Lung microvascular endothelial cell (primary cell): ENCODE measurements around the gene PTPRO. TPM values are rescaled to one million over a fixed set of nuclear protein-coding genes. Genes with fewer than 3 reads are reported as not detected.
"Not testable (repeated sequence)": the region's sequence is repeated elsewhere in the genome, so short reads cannot be mapped to it uniquely, and the experiment has no call there.

Source experiments
- DNase-seq, 2 donors: peaks; one replicate each; pipeline versions ENCODE4 v3.0.0 to v3.0.0-alpha.2; 2010; ENCODE audit warnings: low read depth in 2 of 2
- total RNA-seq: library from RNA; depleted of rRNA; stranded (reverse); fragments of >200 nt; gene quantifications from 2 replicates; pipeline ENCODE4 v1.2.1, GENCODE V29; 2014

The PTPRO gene
- total RNA-seq, 1 donor from 2014 or later: not detected

- no peak for DNase-seq
These were observed 278.1 kb downstream of the PTPRO start for GRCh38 chr12:15600223-15600935.

DNA sequence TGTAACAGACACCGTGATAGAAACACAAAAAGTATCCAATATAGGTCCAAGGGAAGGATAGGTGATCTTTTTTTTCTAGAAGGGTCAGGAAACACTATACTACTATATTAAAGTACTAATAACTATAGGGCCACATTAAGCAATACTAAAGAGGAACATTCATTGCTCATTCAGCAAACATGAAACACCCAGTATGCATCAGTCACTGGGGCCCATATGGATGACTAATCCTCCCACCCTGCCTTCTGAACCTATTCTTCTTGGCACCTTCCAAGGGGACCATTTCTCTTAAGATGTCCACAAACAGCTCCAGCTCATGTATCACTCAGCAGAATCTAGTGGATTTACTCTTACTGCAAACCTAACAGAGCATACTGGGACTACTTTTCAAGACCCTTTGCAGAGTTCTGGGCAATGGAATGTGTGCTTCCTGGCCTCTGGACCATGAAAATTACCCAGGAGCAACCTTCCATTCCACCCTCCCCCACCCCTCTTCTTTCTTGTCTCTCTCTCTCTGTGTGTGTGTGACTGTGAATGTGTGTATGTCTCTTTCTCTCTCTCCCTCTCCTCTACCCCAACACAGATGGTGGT, 279.0 kb downstream of the PTPRO start:
- DNase-seq: peak in 1 of 2 donors; percentile 34

DNA sequence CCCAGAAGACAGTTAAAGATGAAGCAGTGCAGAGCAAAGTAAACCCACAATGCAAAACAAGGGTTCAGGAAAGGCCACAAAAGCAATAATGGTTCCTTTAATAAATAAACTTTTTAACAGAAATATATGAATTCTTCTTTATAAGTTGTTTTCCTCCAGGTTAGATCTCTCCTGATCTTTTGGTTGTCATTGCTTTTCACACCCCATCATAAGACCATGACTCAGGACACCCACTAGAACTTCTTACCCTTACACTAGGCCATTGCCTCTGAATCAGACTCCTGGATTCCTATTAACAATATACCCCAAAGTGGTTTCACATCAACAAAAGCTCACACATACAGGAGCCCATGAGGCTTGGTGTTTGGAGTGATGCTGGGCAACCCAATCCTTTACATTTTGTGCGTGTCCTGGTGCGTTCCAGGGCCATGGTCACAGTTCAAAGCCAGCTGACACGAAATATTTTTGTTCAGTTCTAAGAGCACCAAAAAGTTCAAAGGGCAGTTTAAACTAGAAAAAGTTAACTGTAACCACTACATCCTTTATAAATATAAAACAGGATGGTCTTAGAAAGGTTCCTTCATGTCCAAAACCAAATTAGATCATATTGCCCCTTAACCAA, 279.9 kb downstream of the PTPRO start:
- DNase-seq: no peak

DNA sequence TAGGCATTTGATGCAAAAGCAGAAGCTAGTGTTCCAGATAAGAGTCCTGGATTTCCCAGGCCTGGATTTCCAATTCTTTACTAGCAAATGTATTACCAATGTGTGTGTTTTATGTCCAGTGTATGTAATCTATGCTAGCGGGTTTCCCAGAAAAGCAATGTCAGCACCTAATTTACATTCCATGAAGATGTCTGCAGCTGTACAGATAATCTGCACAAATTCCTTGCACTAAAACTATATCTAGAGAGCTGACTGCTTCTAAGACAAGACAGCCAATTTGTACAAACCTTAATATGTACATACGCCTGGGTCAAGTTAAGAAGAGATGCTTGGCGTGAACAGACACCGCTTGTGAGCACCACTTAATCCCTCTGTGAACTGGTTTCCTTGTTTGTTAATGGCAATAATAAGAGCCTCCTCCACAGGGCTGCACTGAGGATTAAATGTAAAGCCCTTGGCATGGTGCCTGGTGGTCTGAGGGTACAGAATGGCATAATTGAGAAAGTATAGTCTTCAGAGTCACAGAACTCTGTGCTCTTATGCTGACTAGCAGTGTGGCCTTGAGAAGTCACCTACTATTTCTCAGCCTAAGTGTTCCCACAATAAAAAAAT, 281.3 kb downstream of the PTPRO start:
- no peak for DNase-seq

GRCh38 chr12:15605881-15606590, 283.7 kb downstream of the PTPRO start:
- DNase-seq: peak; percentile 53 to 62

GRCh38 chr12:15608406-15608805, 286.1 kb downstream of the PTPRO start:
- no peak for DNase-seq

DNA sequence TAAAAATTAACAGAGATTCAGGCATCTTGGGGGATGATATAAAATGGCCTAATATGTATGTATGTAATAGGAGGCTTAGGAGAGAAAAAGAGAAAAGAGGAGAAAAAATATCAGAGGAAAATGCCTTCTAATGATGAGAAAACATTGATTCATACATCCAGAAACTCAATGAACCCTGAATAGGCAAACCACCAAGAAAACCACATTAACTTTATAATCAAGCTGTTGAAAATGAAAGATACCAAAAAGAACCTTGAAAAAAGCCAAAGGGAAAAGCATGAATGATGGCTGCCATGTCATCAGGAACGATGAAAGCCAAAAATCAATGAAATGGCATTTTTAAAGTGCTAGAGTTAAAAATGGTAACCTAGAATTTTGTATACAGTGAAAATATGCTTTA, 286.6 kb downstream of the PTPRO start:
- no peak for DNase-seq

- DNase-seq: no peak
These were observed 291.7 kb downstream of the PTPRO start for GRCh38 chr12:15613981-15614380.

DNA sequence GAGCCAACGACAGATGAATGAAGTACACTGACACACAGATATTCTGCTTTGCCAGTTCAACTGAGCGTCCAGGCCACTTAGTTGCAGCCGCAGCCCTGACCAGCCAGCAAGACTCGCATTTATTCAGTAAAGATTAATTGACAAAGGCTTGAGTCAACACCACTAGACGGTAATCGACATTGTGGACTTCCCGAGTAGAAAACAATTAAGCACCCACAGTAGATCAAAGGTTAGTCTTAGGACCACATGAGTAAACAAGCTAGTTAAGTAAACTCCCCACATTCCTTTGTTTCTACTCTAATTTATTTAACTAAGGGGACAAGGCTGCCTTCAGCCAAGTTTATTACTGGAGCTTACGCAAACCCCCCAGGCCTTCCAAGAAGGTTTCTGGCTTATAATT, 294.2 kb downstream of the PTPRO start:
- DNase-seq: not testable (repeated sequence)

DNA sequence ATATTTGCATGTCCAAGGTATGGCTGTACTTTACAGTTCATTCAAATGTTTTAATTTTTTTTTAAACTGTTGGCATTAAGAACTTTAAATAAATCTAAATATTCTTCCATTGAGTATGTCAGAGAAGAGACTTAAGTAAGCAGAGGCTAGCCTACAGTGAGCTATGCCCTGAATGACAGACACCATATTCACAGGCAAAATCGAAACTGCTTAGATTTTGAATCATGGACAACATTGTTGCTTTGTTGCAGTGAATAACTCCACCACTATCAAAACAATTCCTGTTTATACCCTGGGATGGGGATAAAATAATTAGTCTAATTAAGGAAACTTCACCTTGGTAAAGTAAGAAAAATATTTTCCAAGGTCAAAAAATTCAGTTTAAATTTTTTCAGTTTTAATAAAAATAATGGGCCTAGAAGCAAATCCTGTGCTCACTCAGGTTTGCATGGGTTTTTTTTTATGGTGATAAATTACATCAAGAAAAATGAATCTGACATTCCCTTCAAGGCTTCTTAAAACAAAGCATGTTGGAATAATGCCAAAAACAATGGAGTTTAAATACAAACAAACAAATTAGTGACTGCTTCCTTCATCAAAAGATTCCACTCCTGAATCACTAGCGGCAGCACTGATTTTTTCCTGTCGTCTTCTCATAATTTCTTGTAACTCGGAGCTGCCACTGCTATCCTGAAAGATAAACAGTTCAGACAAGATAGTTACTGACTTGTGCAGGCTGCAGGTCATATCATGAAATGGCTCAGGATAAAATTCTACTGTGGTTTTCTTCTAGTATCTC, 298.6 kb downstream of the PTPRO start:
- peak in 1 of 2 donors; percentile 68 for DNase-seq

GRCh38 chr12:15625075-15625474, 302.8 kb downstream of the PTPRO start:
- DNase-seq: no peak

- DNase-seq: peak; percentile 54 to 59
These were observed 306.0 kb downstream of the PTPRO start for GRCh38 chr12:15627995-15628945.

- peak; percentile 43 to 89 for DNase-seq
These were observed 306.8 kb downstream of the PTPRO start for GRCh38 chr12:15629108-15629507.

DNA sequence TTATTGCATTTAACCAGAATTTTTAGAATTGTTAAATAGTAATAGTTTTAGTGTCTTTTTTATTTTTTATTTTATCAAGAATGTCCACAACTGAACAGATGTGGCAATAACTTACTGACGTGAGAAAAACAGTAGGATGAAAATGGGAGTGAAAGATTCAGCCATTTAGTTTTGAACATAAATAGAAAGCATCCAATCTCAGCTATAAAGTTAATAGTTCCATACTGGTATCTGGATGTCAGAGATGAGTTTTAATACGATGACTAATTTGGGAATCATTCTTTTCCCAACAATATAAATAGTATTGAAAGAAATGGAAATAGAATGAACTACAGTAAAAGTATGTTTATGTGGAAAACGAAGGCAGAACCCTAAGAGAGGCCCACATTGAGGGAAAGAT, 307.5 kb downstream of the PTPRO start:
- peak in 1 of 2 donors; percentile 31 for DNase-seq

DNA sequence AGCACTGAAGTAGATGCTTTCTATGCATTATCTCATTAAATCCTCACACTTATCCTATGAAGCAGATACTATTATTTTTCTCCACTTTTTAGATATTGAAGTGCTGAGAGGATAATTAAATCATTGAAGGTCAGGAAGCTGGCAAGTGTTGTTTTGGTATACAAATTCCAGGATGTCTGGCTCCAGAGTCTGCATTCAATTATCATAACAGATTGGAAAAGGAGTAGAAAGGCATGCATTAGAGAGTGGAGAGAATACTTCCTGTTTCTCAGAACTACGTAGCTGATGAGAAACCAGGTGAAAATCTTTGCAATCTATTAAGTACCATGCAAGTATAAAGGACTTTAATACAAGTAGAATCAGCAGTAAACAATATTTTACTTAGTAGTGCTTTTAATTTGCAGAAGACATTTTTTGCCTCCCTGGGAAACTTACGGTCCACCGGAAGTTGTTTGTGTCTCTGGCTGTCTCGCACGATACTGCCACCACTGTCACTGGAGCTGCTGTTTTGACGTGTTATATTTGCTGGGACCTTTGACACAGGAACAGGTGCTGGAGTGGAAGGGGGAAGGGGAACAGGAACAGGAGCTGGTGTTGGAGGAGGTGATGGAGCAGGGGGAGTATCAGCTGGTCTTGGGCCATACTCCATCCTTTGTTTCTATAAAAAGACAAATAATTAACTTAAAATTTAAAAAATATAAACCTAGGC, 308.9 kb downstream of the PTPRO start:
- no peak for DNase-seq

DNA sequence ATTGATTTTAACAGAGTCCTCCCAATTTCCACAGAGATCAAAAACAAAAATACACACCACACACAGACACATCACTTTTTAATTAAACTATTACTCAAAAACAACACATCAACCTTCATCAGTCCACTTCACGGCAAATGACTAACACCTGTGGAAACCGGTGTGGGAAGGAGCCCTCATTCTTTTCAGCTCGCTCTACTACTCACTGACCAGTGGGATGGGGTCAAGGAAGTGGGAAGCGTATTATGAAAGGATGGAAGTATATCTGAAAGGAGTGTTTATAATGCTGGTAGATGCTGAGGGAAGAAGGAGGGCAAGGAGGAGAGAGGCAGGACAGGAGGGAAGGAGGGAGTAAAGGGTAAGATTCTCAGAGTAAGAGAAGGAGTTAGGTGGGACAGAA, 310.4 kb downstream of the PTPRO start:
- no peak for DNase-seq

GRCh38 chr12:15633201-15633600, 310.9 kb downstream of the PTPRO start:
- DNase-seq: no peak

DNA sequence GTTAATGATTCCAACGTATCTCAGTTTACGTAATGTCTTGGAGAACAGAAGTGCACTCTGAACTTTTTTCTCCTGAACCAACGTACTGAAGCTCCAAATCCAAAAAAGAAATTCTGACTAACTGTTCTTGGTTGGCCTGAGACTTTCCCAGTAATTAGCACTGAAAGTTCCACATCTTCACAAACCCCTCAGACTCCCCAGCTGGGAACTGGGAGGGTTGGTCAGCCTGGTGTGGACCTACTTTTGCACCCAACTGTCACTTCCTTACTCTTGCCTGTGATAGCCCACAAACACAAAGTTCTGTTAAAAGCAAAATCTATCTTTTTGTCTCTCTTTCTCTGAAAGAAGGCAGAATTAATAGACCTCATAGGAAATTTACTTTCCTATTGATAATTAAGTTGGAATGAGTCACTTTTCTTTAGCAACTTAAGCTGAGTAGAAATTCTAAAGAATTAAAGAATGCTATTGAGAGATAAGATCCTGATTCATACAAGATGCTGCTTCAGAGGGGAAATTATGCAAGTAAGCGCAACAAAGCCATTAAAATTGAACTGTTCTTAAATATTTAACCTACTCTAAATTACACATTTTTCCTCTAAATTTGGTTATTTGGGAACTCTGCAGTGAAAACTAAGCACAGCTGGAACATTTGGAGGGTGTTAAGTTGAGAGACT, 311.8 kb downstream of the PTPRO start:
- DNase-seq: peak in 1 of 2 donors; percentile 13
